HCT116 (cell line): ENCODE data around the gene FRMD4A.

Experiments
- CTCF ChIP-seq, 3 experiments: fragments of 200-600 bp in 1 of 3; sonication (generic) in 1 of 3; IDR thresholded peaks in 2 of 3; conservative IDR thresholded peaks in 1 of 3; 2 replicates each; pipeline ENCODE4 v1.5.1; 2012 to 2017; ENCODE audit warnings: low read depth in 2 of 3, low read length in 2 of 3, antibody characterized with exemption in 1 of 3, borderline replicate concordance in 1 of 3, control low read depth in 1 of 3, mild to moderate bottlenecking in 1 of 3, mixed read lengths in 1 of 3, mixed run types in 1 of 3, moderate library complexity in 1 of 3; ENCODE audit not compliant: insufficient read depth in 1 of 3
- EZH2 ChIP-seq: fragments of 200-600 bp; sonication (generic); IDR thresholded peaks from 2 replicates; pipeline ENCODE4 v1.6.1; 2017; ENCODE audit warnings: antibody characterized with exemption, mixed run types
- SIN3A ChIP-seq: IDR thresholded peaks from 2 replicates; pipeline ENCODE4 v1.6.1; 2012; ENCODE audit warnings: low read depth
- TCF7L2 ChIP-seq: IDR thresholded peaks from 2 replicates; pipeline ENCODE4 v1.7.0; 2011; ENCODE audit warnings: borderline replicate concordance, inconsistent platforms; ENCODE audit not compliant: insufficient read depth, insufficient read length; ENCODE audit errors: extremely low read depth

DNA sequence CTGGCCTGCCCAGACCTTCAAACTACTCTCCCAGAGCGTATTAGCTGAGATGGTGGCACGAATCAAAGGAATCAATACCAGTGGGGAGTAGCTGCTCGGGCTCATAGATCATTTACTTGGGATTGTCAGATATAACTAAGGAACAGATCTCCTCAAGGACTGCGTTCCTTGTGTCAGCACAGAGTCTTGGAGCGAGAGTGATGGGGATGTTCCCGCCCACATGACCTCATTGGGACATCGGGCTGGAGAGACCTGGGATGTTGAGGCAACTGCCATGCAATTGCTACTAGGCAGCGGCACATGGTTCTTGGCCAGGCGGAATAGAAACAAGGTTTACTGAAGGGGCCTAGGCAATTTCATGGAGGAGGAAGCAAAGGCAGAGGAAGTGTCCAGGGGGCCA, 132.6 kb downstream of the FRMD4A start:
- no peak for TF ChIP-seq CTCF (IDR thresholded peaks at IDR 0.05 in 2 of 3, conservative IDR thresholded peaks at IDR 0.05 in 1 of 3; ENCODE audit: borderline replicate concordance in 1 of 3, insufficient read depth in 1 of 3, low read depth in 2 of 3, low read length in 2 of 3)
- TF ChIP-seq SIN3A, result no peak
- no peak for TF ChIP-seq EZH2
- TF ChIP-seq TCF7L2, result no peak
